NCI-H1092 (cell line): ENCODE data around the gene FAM78B.

Source experiments
- DNase-seq: peaks from one replicate; lab custom pipeline; 2025; lab: John Stamatoyannopoulos, UW

Gene FAM78B

DNA sequence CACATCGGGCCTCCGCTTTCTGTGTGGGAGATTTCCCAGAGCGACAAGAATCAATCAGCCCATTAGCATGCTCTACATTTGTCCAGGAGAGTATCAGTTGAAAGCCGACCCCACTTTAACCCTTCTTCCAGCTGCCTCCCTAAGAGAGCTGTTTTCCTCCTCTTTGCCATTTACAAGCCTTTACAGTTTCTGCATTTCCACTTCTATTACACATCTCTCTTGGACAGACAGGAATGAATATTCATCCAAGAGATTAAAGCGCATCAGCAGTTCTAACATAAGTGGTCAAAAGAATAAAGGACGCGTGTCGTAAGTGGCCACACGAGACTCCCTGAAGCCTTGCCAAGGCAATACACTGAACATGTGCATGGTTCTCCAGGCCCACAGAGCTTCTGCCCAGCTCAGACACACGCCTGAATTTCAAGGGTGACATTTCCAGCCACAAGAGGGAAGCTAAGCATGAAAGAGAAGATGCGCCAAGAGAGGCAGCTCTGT is 47.3 kb downstream of the FAM78B start:
- DNase-seq: no peak

DNA sequence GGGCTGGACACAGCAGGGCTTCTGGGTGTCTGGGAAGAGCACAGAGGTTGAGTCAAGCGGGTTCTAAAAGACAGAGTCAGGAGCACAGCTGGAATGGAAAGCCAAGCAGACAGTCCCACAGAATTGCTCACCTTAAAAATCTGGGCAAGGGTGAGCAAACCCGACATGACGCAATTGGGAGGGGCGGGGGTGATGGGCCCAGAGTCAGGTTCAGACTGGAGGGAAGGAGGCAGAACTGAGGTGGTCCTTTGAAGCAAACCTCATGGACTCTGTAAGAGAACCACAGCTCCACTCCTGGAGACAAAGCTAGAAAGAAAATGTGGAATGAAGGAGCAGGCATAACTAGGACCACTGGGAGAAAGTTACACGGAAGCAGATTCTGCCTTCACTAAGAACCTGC is 49.0 kb downstream of the FAM78B start:
- DNase-seq: no peak

DNA sequence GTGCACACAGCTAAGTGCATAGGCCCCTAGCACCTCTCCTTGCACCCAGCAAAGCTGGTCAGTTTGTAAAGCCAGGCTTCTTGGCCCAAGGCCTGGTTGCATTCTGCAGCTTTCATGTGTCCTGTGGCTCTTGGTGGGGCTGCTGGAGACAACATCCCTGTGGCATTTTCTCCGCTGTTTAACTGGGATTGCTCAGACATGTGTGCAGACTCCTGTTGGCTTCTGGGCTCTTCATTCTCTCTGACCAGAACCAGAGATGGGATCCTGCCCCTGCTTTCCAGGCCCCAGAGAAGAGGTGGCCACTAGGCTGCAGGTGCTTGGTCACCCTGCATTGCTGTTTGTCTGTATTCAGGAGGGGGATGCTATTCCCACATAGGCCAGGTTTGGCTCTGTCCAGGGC is 50.8 kb downstream of the FAM78B start:
- DNase-seq: no peak

DNA sequence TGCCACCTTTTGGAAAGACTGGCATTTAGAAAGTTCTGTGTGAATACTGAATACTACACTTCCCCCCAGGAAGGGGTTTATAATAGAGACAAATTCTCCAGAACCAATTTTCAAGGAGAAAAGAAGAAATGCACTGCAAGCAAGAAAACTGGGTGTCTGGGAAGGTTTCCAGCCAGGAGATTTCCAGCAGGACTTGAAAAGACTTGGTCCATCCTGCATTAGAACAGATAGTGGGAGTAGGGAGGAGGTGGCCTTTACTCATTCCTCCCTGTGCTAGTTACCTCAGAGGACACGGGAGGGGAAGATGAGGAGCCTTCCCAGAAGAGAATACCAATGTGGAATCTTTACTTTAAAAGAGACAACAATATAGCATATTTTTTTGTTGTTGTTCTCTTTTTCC is 52.4 kb downstream of the FAM78B start:
- no peak for DNase-seq

DNA sequence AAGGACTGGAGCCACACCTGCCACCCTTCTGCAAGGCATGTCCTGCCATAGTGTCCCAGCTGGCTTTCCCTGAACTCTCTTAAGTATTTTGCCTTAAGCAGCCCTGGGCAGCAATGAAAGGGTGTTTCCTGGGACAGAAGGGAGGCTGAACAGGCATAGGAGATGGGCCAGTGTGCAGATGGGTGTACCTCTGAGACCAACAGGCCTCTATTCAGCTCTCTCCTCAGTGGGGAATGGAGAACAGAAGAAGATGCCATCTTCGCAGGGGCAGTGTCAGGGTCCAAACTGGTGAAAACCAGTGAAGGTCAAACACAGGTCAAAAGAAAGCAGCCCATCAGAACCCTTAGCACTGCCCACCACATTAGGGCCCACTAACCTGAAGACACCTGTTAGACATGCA is 53.2 kb downstream of the FAM78B start:
- no peak for DNase-seq

DNA sequence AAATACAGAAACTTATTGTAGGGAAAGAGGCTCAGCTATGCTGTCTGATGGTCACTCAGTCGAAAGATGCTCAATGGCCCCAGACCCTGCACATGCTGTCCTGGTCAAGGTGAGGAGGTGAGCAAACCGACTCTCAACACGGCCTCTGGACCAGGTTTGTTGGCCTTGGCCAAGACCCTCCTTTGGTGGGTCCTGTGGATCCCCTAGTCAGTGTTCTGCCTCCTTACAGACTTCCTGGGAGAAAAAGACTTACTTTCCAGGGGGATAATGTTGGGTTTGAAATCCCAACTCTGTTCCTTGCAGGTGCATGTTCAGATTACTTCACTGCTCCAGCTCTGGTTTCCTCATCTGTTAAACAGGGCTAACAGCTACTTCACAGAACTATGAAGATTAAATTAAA is 53.8 kb downstream of the FAM78B start:
- no peak for DNase-seq

DNA sequence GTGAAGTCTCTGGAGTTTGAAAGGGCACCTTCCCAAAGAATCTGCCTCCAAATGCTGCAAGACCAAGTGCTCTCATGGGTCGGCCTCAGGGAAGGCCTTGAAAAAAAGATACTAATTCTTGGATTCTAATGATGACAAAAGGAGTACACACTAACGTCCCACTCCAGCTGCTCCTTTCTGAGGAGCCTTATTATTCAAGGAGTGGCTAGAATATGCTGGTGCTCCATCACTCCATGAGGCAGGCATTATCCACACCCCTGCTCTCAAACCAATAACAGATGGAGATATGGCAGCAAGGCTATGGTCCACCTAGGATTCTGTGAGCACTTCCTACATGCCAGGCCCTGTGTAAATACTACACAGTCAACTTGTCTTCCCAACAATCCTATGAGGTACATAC is 54.4 kb downstream of the FAM78B start:
- DNase-seq: no peak

DNA sequence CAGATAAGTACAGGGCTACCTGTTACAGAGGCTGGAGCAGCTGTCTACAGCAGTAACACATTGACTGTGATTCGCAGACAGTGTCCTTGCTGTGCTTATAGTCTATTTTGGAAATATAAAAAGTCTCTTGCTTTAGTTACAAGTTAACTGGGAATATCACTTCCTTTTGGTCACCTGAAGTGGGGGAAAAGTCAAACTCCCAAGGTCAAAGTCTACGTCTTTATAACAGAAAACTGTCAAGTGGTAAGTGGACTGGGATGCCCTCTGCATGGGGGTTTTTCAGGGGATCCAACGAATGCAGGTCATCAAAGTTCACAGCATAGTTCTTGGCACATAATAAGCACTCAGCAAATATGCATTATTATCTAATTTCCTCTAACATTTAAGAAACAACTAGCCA is 55.4 kb downstream of the FAM78B start:
- DNase-seq: no peak

DNA sequence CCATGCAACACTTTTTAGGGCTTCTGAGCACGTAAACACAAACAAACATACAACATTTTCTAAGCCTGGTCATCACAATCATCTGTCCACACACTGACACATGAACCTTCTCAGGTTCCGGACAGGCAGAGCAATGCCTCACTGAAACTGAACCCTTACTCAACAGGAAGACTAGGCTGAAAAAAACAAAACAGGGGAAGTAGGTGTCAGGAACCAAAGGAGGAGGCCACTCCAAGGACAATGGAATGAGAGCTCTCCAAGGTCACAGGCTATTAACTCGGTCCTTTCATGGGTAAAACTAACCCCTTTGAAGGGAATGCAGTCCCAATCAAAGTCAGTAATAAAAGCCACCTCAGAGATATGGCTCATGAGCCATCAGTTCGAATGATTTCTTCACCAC is 76.6 kb downstream of the FAM78B start:
- DNase-seq: no peak

DNA sequence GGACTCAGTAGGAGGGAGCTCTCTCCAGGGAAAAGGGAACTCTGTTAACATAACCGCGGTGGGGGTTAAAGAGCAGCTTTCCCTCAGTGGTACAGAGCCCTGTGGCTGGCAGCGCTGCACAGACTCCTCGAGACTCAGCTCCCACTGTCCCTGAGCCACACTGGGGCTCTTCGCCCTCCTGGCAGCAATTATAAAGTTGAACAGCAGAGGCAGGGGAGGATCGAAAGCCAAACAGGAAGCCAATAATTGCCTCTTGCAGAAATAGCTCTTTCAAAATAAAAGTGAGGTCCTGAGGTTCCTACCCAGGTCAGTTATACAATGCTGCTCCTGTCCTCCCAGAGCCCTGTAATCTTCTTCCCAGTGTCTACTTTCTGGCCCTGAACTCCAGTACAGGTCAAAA is 77.0 kb downstream of the FAM78B start:
- peak; percentile 21 for DNase-seq

DNA sequence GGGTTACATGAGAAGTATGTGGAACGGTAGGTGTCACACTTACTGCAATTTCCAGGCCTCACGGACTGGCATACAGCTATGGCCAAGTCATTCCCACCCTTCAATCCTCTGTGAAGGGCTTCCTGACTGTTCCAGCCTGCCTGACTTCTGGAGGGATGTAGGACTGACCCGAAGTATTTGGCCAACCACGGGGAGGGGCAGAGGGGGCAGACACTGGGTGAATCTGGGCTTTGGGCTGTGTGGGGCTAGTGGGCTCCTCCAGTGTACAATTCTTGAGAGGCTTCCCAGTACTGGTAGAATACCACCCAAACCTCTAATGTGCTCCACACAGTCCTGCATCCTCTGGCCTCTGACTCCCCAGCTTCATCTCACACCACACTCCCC is 78.2 kb downstream of the FAM78B start:
- DNase-seq: no peak

DNA sequence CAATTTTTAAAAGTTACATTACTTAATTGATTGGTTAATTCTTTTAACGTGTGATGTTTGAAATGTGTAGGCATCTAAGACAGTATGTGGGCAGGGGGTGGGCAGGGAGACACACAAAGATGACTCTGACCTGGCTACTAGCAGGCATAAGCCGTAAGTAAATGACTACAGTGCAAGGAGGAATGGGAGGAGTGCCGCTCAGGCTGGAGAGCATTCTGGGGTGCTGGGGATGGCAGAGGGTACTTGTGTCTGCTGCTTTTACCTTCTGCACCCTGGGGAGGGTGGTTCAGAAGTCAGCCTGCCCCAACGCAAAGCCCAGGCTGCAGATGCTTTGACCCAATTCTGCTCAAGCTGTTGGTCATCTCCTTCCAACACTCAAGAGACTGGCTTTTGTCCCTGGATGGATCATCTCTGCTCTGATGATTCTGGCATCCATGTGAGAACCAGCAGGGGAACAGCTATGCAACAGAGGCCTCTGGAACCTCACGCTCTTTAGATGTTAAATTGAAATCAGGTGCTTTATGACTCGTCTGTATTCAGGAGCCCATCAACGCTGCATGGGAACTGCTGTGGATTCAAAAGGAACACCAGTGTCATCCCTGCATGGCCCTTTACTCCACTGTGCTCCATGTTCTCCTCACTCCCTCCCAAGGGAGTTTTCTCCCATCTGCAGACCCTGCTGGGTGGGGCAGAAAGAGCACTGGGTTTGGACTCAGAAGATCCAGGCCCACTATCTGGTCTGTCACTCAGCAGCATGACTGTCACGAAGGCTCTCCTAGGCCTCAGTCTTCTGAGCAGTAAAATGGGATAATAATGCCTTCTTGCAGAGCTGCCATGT is 78.8 kb downstream of the FAM78B start:
- no peak for DNase-seq

DNA sequence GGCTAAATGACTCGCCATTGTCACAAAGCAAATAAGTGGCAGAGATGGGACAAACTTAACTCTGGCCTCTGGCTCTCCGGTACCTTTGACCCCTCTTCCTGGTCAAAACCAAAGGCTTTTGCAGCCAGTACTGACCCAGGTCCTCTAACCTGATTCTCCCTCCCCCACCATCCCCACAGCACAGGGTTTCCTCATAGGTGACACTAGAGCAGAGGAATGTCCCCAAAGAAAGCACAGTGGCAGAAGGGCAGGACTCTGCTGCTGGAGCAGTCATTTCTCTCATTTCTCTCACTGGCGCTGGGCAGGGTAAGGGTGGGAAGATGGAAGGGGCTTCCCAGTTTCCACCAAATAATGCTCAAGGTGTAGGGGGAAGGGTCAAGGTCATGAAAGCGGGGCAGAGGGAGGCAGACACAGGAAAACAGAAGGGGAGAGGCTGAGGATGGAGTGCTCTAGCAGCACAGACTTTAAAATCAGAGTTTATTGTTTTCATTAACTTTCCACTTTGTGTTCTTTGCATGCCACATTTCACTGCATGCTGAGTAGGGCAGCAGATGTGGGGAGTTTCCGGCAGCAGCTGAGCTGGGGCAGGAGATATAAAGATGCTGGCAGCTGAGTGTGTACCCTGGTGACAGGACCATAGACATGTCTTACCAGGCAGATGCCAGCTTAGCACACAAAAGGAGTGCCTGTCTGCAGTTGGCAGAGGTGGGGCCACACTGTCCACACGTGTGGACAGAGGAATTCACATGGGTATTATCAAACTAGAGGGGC is 80.5 kb downstream of the FAM78B start:
- no peak for DNase-seq

DNA sequence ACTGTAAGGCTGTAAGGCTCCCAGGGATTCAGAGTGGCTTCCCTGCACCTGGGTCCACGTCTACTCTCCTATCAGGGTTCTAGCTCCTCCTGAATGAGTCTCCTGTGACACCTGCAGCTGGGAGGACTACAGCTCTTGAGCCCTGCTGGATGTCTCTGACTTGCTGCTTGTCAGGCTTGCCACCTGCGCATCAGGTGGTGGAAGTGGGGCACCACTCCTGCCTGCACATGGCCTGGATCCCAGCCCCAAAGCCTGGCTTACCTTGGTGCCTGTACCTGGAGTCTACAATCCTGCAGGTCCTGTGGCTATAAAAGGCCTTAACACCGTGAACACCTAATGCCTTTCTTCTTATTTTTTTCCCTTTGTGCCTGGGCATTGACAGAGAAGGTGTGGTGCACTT is 82.2 kb downstream of the FAM78B start:
- DNase-seq: no peak

DNA sequence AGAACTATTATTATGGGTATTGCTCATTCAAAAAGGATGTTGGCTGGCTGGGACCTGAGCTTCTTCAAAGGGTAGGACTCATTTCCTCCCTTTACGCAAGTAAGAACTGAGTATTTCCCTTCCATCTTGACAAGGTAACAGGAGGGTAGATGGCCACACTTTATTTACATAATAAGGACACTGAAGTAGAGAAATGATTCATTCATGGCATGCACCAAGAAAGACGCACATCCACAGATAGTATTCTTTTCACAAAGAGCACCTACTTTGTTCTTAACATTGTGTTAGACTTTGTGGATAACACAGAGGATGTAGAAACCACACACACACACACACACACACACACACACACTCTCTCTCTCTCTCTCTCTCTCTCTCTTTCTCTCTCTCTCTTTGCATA is 82.9 kb downstream of the FAM78B start:
- DNase-seq: no peak

DNA sequence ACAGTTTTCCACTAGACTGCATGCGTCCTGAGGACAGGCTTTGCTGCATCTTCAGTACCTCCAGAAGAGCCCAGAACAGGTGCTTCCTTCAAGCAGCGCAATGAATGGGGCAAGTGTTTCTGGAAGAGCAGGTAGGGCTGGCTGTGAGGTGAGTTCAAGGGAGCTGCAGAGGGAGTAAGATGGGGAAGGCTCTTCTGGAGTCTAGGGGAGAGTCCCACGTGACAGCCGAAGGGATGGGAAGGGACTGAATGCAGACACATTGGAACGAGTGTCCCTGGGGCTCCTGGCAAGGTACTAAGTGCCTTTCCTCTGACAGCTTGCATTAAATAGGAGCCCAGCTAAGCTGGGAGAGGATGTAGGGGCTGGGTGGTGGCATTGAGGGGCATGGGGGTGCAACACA is 84.2 kb downstream of the FAM78B start:
- no peak for DNase-seq

DNA sequence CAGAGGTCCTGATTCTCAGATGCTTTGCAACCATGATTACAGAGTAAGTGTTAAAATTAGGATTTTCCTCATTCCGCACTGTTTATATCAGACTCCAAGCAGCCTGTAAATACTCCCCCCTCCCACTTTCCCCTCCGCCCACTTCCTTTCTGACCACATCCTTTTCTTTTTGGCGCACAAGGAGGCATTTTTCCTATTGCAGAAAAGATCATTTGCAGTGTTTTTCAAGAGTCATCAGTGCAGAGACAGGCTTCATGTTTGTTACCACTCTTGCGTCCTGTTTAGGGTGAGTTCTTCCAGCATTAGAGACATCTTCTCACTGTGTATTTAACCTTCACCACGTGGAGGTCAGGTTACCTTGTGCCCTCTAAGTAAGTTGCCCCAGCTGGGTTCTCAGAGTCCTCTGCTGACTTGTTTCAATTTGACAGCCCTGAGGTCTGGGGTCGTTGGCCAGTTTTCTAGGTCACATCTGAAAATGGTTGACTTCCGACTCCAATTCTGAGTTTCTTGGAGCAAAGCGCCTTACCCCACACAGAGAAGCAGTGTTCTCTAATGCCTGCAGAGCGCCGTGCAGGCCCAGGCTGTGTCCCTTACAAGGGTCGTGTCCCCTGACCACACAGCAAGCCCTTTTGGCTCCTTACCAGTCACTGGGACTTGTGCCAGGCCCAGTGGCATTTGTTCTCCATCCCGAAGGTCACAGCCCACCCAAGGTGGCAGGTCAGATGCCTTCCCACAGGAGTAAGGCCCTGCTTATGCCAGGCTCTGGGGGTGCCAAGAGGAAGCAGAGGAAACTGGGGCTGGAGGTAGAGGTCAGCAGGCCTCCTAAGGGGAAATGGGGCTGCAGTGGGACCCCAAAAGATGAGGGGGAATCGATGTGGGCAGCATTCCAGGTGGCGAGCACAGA is 85.6 kb downstream of the FAM78B start:
- DNase-seq: no peak

DNA sequence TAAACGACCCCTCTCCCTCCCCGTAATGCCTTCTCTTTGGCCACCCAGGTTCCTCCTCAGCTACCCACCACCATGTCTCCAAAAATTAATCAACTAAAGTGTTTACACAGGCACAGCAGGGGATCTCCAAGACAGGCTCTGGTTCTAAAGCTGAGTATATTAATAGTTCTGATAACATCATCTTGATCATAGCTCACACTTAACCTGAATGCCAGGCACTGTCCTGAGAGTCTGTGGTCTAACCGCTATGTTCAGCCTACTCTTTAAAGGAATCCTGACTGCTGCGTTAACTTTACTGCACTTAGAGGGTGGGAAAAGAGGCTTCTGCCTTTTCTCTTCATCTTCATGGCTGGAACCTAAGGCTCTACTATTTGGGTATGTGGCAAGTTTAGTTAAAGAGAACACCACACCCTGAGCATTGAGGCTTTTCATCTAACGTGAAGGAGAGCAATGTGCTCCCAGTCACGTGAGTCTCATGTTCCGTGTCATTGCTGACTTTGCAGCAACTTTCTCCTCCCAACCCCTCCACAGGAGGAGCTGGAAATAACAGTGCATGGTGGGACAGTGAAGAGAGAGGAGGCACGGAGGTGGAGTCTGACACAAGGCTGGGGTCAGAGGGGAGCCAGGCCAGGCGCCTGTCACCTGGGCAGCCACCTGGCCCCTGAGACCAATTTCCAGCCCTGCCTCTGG is 86.4 kb downstream of the FAM78B start:
- DNase-seq: no peak

DNA sequence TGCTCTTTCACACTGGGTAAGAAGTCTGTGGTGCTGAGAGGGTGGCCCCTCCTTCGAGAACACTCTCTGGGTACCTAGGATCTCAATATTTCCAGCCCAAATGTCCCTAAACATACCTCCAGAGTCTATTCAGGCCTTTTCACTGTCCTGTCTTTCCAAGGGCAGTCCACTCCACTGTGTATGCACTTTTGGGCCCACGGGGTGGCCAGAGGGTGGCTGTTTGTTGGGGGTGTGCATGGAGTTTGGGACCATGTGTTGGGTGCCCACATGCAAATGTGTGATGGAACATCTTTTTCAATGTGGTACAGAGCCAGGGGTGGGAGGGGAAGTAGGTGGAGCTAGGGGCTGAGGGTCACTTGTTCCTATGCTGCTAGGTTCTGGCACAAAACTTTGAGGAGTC is 87.5 kb downstream of the FAM78B start:
- no peak for DNase-seq

DNA sequence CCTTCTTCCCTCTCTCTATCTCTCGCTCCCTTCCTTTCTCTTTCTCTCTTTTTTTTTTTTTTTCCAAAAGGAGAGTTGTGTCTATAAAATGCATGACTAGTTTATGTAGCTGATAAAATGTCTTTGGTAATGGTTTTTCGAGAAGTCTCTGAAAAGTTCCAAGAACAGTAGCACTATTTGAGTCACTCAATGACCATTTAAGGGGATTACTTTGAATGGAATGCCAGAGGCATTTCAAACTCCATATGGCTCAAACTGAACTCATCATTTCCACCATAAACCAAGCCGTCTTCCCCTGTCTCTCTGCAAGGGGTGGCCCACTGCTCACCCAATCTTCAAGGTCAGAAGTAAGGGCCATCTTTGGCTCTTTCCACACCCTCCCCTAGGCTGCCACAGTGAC is 93.3 kb downstream of the FAM78B start:
- no peak for DNase-seq

DNA sequence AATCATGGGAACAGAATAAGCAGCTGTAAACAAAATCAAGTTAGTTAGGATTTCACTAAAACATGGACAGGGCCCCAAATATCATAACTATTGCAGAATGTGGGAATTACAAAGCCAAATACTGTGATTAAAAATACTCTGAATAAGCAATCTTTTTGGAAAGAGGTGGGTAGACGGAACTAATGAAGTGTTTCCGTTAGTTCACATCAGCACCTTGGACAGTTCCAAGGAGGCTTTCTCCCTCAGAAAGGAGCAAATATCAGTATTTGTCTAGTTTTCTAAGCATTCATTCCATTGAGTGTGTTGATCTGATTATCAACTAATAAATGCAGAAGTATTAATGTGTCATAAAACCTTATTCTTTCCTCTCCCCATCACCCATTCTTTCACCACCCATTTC is 97.4 kb downstream of the FAM78B start:
- no peak for DNase-seq

DNA sequence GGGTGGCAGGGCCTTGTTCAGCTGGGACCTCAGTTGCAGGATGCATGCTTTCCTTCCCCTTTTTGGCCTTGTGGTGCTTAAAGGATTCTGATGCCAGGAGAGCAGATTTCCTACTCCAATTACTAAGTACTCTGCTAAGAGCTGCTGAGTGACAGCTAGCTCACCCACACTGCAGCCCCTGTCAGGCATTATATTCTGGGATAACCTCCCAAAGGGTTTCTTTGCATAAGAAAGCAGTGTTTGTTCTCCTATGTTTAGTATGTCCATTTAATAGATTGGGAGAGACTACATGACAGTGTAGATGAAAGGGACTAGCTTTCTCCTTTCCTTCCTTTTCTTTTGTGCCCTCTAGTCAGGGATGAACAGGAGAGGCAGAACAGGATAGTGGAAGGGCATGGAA is 100.7 kb downstream of the FAM78B start:
- DNase-seq: no peak
